HFFc6 (cell line): ENCODE results near the gene ABHD10. TPM values are rescaled to one million over a fixed set of nuclear protein-coding genes. Genes with fewer than 3 reads are reported as not detected.

Source experiments
- DNase-seq: peaks from one replicate; pipeline ENCODE4 v3.0.0-alpha.2; 2018
- H3K27ac Mint-ChIP-seq: 2 replicates; pipeline ENCODE4 v1.8.0; 2020; ENCODE audit warnings: mild to moderate bottlenecking, mixed read lengths
- H3K27me3 Mint-ChIP-seq: 2 replicates; pipeline ENCODE4 v1.8.0; 2021; ENCODE audit warnings: mild to moderate bottlenecking, moderate library complexity, mixed read lengths; ENCODE audit not compliant: insufficient read depth
- H3K36me3 Mint-ChIP-seq: 2 replicates; pipeline ENCODE4 v1.8.0; 2021; ENCODE audit warnings: low read depth, mixed read lengths
- H3K4me1 Mint-ChIP-seq: 2 replicates; pipeline ENCODE4 v1.8.0; 2020; ENCODE audit warnings: low read depth, mixed read lengths
- H3K4me3 Mint-ChIP-seq: 2 replicates; pipeline ENCODE4 v1.8.0; 2020; ENCODE audit warnings: mild to moderate bottlenecking, moderate library complexity, mixed read lengths
- H3K9me3 Mint-ChIP-seq: 2 replicates; pipeline ENCODE4 v1.8.0; 2020; ENCODE audit warnings: mild to moderate bottlenecking, mixed read lengths
- total RNA-seq, 6 experiments: library from RNA; stranded (reverse); fragmentation: NEBNext Ultra II Directional; extraction: Animal tissue kit (Norgen Biotek cat#: 25700); gene quantifications; 2 replicates in 1 of 6; 3 replicates in 5 of 6; pipeline ENCODE4 v1.2.3, GENCODE V29; 2021
- TF ChIP-seq, protein P1 (sequence below): fragments of 200-600 bp; sonication (generic); IDR thresholded peaks from 2 replicates; pipeline ENCODE4 v1.5.0; 2021; ENCODE audit warnings: antibody characterized with exemption, mild to moderate bottlenecking

ABHD10 gene
- total RNA-seq, 6 experiments from 2014 or later: 39.5 to 44.5 (median 41.3) TPM

DNA sequence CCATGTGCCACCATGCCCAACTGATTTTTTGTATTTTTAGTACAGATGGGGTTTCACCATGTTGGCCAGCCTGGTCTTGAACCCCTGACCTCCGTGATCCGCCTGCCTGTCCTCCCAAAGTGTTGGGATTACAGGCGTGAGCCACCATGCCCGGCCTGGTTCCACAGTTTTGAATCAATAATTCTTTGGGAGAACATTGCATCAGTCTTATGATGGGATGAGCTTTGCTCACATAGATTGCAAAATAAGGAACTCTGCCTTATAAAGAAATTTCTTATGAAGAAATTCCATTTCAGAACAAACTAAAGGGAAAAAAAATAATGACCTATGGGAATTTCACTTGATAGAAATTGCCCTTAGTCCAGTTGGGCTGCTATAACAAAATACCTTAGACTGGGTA lies 39.9 kb downstream of the ABHD10 start:
- 0 out of 2 replicates have a peak, but pooled peaks cover 6% of the 10 kb centered on the region for H3K4me1 Mint-ChIP-seq
- no peak for DNase-seq
- peaks cover 5% of the 10 kb centered on the region; the same call in 1 of the 2 replicates for H3K36me3 Mint-ChIP-seq
- TF ChIP-seq, protein P1, sequence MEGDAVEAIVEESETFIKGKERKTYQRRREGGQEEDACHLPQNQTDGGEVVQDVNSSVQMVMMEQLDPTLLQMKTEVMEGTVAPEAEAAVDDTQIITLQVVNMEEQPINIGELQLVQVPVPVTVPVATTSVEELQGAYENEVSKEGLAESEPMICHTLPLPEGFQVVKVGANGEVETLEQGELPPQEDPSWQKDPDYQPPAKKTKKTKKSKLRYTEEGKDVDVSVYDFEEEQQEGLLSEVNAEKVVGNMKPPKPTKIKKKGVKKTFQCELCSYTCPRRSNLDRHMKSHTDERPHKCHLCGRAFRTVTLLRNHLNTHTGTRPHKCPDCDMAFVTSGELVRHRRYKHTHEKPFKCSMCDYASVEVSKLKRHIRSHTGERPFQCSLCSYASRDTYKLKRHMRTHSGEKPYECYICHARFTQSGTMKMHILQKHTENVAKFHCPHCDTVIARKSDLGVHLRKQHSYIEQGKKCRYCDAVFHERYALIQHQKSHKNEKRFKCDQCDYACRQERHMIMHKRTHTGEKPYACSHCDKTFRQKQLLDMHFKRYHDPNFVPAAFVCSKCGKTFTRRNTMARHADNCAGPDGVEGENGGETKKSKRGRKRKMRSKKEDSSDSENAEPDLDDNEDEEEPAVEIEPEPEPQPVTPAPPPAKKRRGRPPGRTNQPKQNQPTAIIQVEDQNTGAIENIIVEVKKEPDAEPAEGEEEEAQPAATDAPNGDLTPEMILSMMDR: no peak
- H3K27me3 Mint-ChIP-seq: no peaks in the 10 kb centered on the region; the same call in 1 of the 2 replicates
- no peak overlapping the region for H3K27ac Mint-ChIP-seq
- no peaks in the 10 kb centered on the region for H3K9me3 Mint-ChIP-seq
- H3K4me3 Mint-ChIP-seq: no peak overlapping the region

DNA sequence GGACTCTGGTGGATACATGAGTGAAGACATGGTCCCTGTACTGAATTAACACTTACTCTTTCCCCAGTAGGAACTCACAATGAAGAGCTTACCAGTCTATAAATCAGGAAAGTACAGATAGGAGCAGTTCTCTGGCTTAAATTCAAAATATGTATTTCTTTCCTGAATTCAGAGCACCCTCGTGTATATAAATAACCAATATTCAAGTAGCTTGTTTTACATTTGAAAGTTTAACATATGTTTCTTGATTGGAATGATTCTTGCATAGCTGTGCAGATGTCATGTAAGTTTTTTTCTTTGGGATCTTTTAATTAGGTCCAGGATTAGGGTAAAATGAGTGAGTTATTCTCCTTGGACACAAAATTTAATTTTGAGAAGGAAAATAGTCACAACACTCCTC lies 40.9 kb downstream of the ABHD10 start:
- Mint-ChIP-seq H3K4me1 (0 out of 2 replicates have a peak, but pooled peaks cover 6% of the 10 kb centered on the region), H3K4me3 (no peak overlapping the region), H3K27ac (no peak overlapping the region), H3K27me3 (no peaks in the 10 kb centered on the region; the same call in none of the 2 replicates), H3K36me3 (peaks cover 5% of the 10 kb centered on the region; the same call in 1 of the 2 replicates), H3K9me3 (no peaks in the 10 kb centered on the region)
- TF ChIP-seq, protein P1: no peak
- no peak for DNase-seq

DNA sequence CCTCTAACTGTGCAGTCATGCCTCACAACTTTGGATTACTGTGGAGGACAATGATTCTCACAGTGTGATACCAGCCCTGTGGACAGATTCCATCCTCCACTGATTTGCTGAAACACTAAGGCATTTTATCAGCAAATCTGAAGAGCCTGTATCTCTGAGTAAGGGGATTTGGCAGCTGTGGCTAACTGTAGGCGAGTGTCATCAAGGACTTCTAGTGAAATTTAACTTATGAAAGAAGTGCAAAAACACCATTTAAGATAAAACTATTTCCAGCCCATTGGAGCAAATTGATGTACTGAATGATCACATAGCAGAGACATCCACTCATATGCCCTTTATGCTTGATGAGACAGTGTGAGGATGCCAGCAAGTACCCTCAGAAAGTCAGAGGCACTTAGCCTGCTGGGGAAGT lies 41.9 kb downstream of the ABHD10 start:
- Mint-ChIP-seq H3K36me3 (peaks cover 5% of the 10 kb centered on the region; the same call in 1 of the 2 replicates), H3K27me3 (no peaks in the 10 kb centered on the region; the same call in 1 of the 2 replicates), H3K9me3 (no peaks in the 10 kb centered on the region), H3K4me1 (0 out of 2 replicates have a peak, but pooled peaks cover 6% of the 10 kb centered on the region), H3K27ac (no peak overlapping the region), H3K4me3 (no peak overlapping the region)
- TF ChIP-seq, protein P1: no peak
- DNase-seq: no peak

DNA sequence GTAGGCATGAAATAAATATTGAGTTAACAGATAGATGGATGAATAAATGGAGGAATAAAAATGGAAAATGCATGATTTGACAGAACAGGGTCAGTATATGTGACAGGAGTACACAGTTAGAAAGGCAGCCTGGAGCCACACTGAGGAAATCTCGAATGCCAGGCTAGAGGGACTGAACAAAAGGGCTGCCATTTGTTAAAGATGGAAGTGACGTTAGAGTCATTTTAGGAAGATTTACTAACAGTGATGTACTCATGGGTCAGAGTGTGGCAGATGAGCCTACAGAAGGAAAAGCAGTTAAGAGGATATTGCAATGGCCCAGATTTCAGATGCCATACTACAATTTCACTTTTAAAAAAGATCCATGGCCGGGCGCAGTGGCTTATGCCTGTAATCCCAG lies 48.3 kb downstream of the ABHD10 start:
- TF ChIP-seq, protein P1: no peak
- no peaks in the 10 kb centered on the region for H3K36me3 Mint-ChIP-seq
- no peaks in the 10 kb centered on the region for H3K9me3 Mint-ChIP-seq
- no peak for DNase-seq
- no peaks in the 10 kb centered on the region; the same call in 1 of the 2 replicates for H3K27me3 Mint-ChIP-seq
- no peak overlapping the region for H3K4me3 Mint-ChIP-seq
- H3K4me1 Mint-ChIP-seq: peaks cover 17% of the 10 kb centered on the region; the same call in 1 of the 2 replicates
- no peak overlapping the region for H3K27ac Mint-ChIP-seq

DNA sequence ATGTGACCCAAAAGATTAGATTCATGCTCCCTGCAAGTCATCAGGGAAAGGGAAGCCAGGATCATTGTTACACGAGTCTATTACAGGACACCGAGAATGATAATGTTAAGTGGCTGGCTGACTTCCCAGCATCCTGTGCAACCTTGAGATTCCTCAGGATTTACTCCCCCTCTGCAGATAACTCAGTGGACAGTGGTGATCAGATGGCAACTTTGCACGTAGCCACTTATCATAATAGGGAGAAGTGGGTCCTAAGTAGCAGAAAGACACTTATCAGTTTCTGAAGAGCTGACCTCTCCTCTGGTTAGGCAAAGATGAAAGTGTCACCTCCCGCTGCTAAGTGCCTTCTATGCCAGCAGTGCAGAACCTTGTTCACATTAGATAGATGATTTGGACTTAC lies 49.0 kb downstream of the ABHD10 start:
- H3K4me3 Mint-ChIP-seq: no peak overlapping the region
- peaks cover 17% of the 10 kb centered on the region; the same call in 1 of the 2 replicates for H3K4me1 Mint-ChIP-seq
- no peaks in the 10 kb centered on the region; the same call in 1 of the 2 replicates for H3K27me3 Mint-ChIP-seq
- no peaks in the 10 kb centered on the region for H3K36me3 Mint-ChIP-seq
- DNase-seq: no peak
- TF ChIP-seq, protein P1: no peak
- no peak overlapping the region for H3K27ac Mint-ChIP-seq
- no peaks in the 10 kb centered on the region for H3K9me3 Mint-ChIP-seq

DNA sequence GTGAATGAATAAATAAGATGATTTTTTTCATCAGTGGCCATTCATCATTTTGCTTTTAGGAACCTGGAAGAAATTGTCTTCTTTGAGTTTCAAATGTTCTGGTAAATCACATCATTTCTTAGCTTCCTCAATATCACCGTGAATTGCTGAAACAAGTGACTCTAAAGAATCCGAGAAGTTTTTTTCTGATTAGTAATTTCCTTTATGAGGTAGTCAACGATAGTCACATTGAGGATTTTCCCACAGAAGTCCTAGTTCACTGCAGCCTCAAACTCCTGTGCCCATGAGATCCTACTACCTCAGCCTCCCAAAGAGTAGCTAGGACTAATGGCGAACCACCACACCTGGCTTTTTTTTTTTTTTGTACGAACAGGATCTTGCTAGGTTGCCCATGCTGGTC lies 52.1 kb downstream of the ABHD10 start:
- Mint-ChIP-seq H3K4me1 (peaks cover 17% of the 10 kb centered on the region; the same call in 1 of the 2 replicates), H3K36me3 (no peaks in the 10 kb centered on the region), H3K4me3 (no peak overlapping the region), H3K27ac (no peak overlapping the region), H3K27me3 (no peaks in the 10 kb centered on the region), H3K9me3 (no peaks in the 10 kb centered on the region)
- TF ChIP-seq, protein P1: no peak
- no peak for DNase-seq
